B cell (primary cell): Measurements from ENCODE around the gene GPR176. TPM values are rescaled to one million over a fixed set of nuclear protein-coding genes. Genes with fewer than 3 reads are reported as not detected.

Source experiments
- ATAC-seq: fragments of 200-7000 bp; cut with Tn5 transposase; one replicate; pipeline ENCODE4 v1.10.0; 2021; ENCODE audit warnings: low read depth, mild to moderate bottlenecking, moderate number of reproducible peaks, moderate library complexity
- CTCF ChIA-PET: fragments of 350-600 bp; sonication (Branson Sonifier 250); formaldehyde crosslinking; loops from one replicate; lab custom pipeline; 2021; ENCODE audit warnings: antibody characterized with exemption, inconsistent platforms; lab: Charles Lee
- POLR2A ChIA-PET: fragments of 350-600 bp; sonication (Branson Sonifier 250); formaldehyde crosslinking; loops from one replicate; lab custom pipeline; 2021; ENCODE audit warnings: antibody characterized with exemption; lab: Charles Lee
- DNase-seq: peaks from one replicate; pipeline ENCODE4 v3.0.0; 2013
- H2AFZ ChIP-seq: 2 replicates; pipeline ENCODE4 v1.6.1; 2012; ENCODE audit warnings: mild to moderate bottlenecking, low read depth, low read length; ENCODE audit not compliant: insufficient read depth, poor library complexity, severe bottlenecking
- H3K27ac ChIP-seq, 2 donors: 1 replicate in 1 of 2; 2 replicates in 1 of 2; pipeline ENCODE4 v1.5.1; 2012 to 2013; ENCODE audit warnings: low read length in 2 of 2, mild to moderate bottlenecking in 2 of 2, moderate library complexity in 1 of 2
- H3K27me3 ChIP-seq, 4 experiments: fragments of 200-600 bp in 1 of 4; sonication (generic) in 1 of 4; replicated peaks in 1 of 4; 1 replicate in 2 of 4; 2 replicates in 2 of 4; pipeline versions ENCODE4 v1.6.1 to v1.7.0; 2013 to 2016; ENCODE audit warnings: low read length in 3 of 4, mild to moderate bottlenecking in 2 of 4, mixed read lengths in 1 of 4, moderate library complexity in 1 of 4; ENCODE audit not compliant: insufficient read depth in 4 of 4, control insufficient read depth in 3 of 4; ENCODE audit errors: control extremely low read depth in 1 of 4
- H3K36me3 ChIP-seq, 2 experiments: replicated peaks in 1 of 2; 1 replicate in 1 of 2; 2 replicates in 1 of 2; pipeline versions ENCODE4 v1.6.1 to v1.7.1; 2013; ENCODE audit warnings: low read length in 1 of 2; ENCODE audit not compliant: insufficient read depth in 2 of 2, control insufficient read depth in 1 of 2; ENCODE audit errors: control extremely low read depth in 1 of 2, extremely low read depth in 1 of 2
- H3K4me1 ChIP-seq, 2 donors: fragments of 200-600 bp in 1 of 2; sonication (generic) in 1 of 2; 1 replicate in 1 of 2; 2 replicates in 1 of 2; pipeline versions ENCODE4 v1.5.1 to v1.6.1; 2013 to 2017; ENCODE audit warnings: low read length in 2 of 2; ENCODE audit not compliant: control insufficient read depth in 2 of 2, insufficient read depth in 2 of 2
- H3K4me2 ChIP-seq: replicated peaks from 2 replicates; pipeline ENCODE3; 2012; ENCODE audit warnings: mild to moderate bottlenecking, low read depth, low read length; ENCODE audit not compliant: poor library complexity, severe bottlenecking
- H3K4me3 ChIP-seq, 5 experiments: fragments of 200-600 bp in 1 of 5; sonication (generic) in 1 of 5; 1 replicate in 3 of 5; 2 replicates in 2 of 5; pipeline versions ENCODE4 v1.5.1 to v1.7.0; 2011 to 2016; ENCODE audit warnings: low read length in 4 of 5, mild to moderate bottlenecking in 4 of 5, low read depth in 2 of 5, control low read depth in 1 of 5, moderate library complexity in 1 of 5; ENCODE audit not compliant: insufficient read depth in 1 of 5; ENCODE audit errors: control extremely low read depth in 1 of 5, extremely low read depth in 1 of 5
- H3K79me2 ChIP-seq: fragments of 200-600 bp; sonication (generic); one replicate; pipeline ENCODE4 v1.6.0; 2016; ENCODE audit warnings: low read length; ENCODE audit not compliant: control insufficient read depth, insufficient read depth
- H3K9ac ChIP-seq: fragments of 200-600 bp; sonication (generic); 2 replicates; pipeline ENCODE4 v1.6.1; 2017; ENCODE audit warnings: mild to moderate bottlenecking, low read length, moderate library complexity
- H3K9me3 ChIP-seq, 3 donors: one replicate each; pipeline versions ENCODE4 v1.6.1 to v1.7.1; 2013; ENCODE audit warnings: low read length in 2 of 3; ENCODE audit not compliant: control insufficient read depth in 2 of 3, insufficient read depth in 1 of 3; ENCODE audit errors: control extremely low read depth in 1 of 3
- H4K20me1 ChIP-seq: 2 replicates; pipeline ENCODE4 v1.6.0; 2012; ENCODE audit warnings: mild to moderate bottlenecking, low read length; ENCODE audit not compliant: insufficient read depth, control insufficient read depth, poor library complexity, severe bottlenecking
- H3K27ac Mint-ChIP-seq: one replicate; pipeline ENCODE4 v1.8.0; 2021; ENCODE audit warnings: mixed read lengths
- H3K27me3 Mint-ChIP-seq: one replicate; pipeline ENCODE4 v1.8.0; 2021; ENCODE audit warnings: mixed read lengths
- H3K4me1 Mint-ChIP-seq: one replicate; pipeline ENCODE4 v1.8.0; 2021; ENCODE audit warnings: mixed read lengths
- H3K4me3 Mint-ChIP-seq: one replicate; pipeline ENCODE4 v1.8.0; 2021; ENCODE audit warnings: mixed read lengths
- H3K9me3 Mint-ChIP-seq: one replicate; pipeline ENCODE4 v1.8.0; 2022; ENCODE audit warnings: mixed read lengths; ENCODE audit not compliant: insufficient read depth
- CTCF ChIP-seq: fragments of 200-600 bp; IDR thresholded peaks from one replicate; pipeline ENCODE4 v1.8.0; 2022; ENCODE audit warnings: antibody characterized with exemption, mild to moderate bottlenecking
- EZH2 ChIP-seq: IDR thresholded peaks from 2 replicates; pipeline ENCODE4 v1.6.1; 2012; ENCODE audit warnings: borderline replicate concordance, low read depth, mild to moderate bottlenecking, moderate library complexity, low read length; ENCODE audit not compliant: insufficient read depth, poor library complexity, severe bottlenecking
- WGBS: methylation state at CpG from one replicate; pipeline ENCODE4 v1.1.5; 2013; ENCODE audit warnings: missing lambda C conversion rate; ENCODE audit not compliant: insufficient coverage; 5-methylcytosine and 5-hydroxymethylcytosine counted together
- intact Hi-C: fragments of 100-400 bp; cut with micrococcal nuclease; formaldehyde crosslinking; loops from one replicate; pipeline ENCODE4 v1.10.0; 2022
- polyA plus RNA-seq: library from polyadenylated mRNA; depleted of rRNA; stranded (reverse); fragments of >200 nt; gene quantifications from 2 replicates; pipeline ENCODE4 v1.2.3, GENCODE V29; 2012
- total RNA-seq, 2 donors: library from RNA; stranded (reverse); fragments of 120-200 nt in 1 of 2; gene quantifications; 1 replicate in 1 of 2; 2 replicates in 1 of 2; pipeline versions ENCODE4 v1.2.3 to v1.2.4, GENCODE V29; 2013 to 2022

Gene GPR176
- total and polyA plus RNA-seq, 2 donors (not counting 1 experiment from before 2014, with no cell fraction given): 0.07 to 0.30 TPM

GRCh38 chr15:39963786-39964185 lies 43.7 kb upstream of the GPR176 start:
- peaks cover 1% of the 10 kb centered on the region for H3K4me1 Mint-ChIP-seq
- H3K27ac Mint-ChIP-seq: no peak overlapping the region
- DNase-seq: no peak
- Histone ChIP-seq H3K9ac (no peak overlapping the region), H3K79me2 (no peaks in the 10 kb centered on the region), H3K4me2 (no peak overlapping the region), H3K36me3 (peaks cover 5 to 29% of the 10 kb centered on the region in 2 experiments), H4K20me1 (no peaks in the 10 kb centered on the region), H3K27ac (no peak overlapping the region), H2AFZ (no peak overlapping the region), H3K4me3 (no peak overlapping the region), H3K9me3 (no peaks in the 10 kb centered on the region), H3K27me3 (no peaks in the 10 kb centered on the region), H3K4me1 (no peaks in the 10 kb centered on the region)
- H3K9me3 Mint-ChIP-seq: no peaks in the 10 kb centered on the region
- ATAC-seq: no peak
- TF ChIP-seq EZH2: no peak
- TF ChIP-seq CTCF: no peak
- WGBS: no CpG with 5 or more reads among the region's 2 CpGs
- H3K4me3 Mint-ChIP-seq: no peak overlapping the region
- no peaks in the 10 kb centered on the region for H3K27me3 Mint-ChIP-seq
- POLR2A ChIA-PET: no interaction called here
- intact Hi-C loops: no loop called here
- CTCF ChIA-PET: interaction anchor here (1.0 kb wide), 1 partner anchor 76 kb away, joined by 4 read pairs; no protein-coding TSS in a partner anchor

GRCh38 chr15:39961051-39961450 lies 41.0 kb upstream of the GPR176 start:
- H2AFZ ChIP-seq: no peak overlapping the region
- no peak overlapping the region for H3K27ac ChIP-seq
- Mint-ChIP-seq H3K4me1 (no peaks in the 10 kb centered on the region), H3K27me3 (no peaks in the 10 kb centered on the region), H3K4me3 (no peak overlapping the region), H3K9me3 (no peaks in the 10 kb centered on the region), H3K27ac (no peak overlapping the region)
- H4K20me1 ChIP-seq: no peaks in the 10 kb centered on the region
- H3K79me2 ChIP-seq: no peaks in the 10 kb centered on the region
- no peaks in the 10 kb centered on the region for H3K4me1 ChIP-seq
- no peak overlapping the region for H3K9ac ChIP-seq
- no peak for DNase-seq
- TF ChIP-seq EZH2 (no peak), CTCF (no peak)
- H3K4me2 ChIP-seq: no peak overlapping the region
- no peaks in the 10 kb centered on the region for H3K27me3 ChIP-seq
- ChIA-PET CTCF (interaction anchor here (1.3 kb wide), 1 partner anchor 8 kb away, joined by 3 read pairs; no protein-coding TSS in a partner anchor), POLR2A (no interaction called here)
- WGBS: 100% methylated on average over 1 of the region's 1 CpG
- H3K9me3 ChIP-seq: no peaks in the 10 kb centered on the region
- H3K36me3 ChIP-seq: peaks cover 0 to 28% of the 10 kb centered on the region in 2 experiments
- intact Hi-C loops: no loop called here
- no peak for ATAC-seq
- no peak overlapping the region for H3K4me3 ChIP-seq
